GM18517 (cell line): Measurements from ENCODE around the gene GP1BB.
"Not testable (repeated sequence)": the region's sequence is repeated elsewhere in the genome, so short reads cannot be mapped to it uniquely, and the experiment has no call there.

Experiments
- ATAC-seq: cut with Tn5 transposase; IDR thresholded peaks from one replicate; pipeline ENCODE4 v1.9.1; 2021; ENCODE audit warnings: mild to moderate bottlenecking, moderate library complexity; ENCODE audit not compliant: unreplicated experiment

Gene GP1BB

DNA sequence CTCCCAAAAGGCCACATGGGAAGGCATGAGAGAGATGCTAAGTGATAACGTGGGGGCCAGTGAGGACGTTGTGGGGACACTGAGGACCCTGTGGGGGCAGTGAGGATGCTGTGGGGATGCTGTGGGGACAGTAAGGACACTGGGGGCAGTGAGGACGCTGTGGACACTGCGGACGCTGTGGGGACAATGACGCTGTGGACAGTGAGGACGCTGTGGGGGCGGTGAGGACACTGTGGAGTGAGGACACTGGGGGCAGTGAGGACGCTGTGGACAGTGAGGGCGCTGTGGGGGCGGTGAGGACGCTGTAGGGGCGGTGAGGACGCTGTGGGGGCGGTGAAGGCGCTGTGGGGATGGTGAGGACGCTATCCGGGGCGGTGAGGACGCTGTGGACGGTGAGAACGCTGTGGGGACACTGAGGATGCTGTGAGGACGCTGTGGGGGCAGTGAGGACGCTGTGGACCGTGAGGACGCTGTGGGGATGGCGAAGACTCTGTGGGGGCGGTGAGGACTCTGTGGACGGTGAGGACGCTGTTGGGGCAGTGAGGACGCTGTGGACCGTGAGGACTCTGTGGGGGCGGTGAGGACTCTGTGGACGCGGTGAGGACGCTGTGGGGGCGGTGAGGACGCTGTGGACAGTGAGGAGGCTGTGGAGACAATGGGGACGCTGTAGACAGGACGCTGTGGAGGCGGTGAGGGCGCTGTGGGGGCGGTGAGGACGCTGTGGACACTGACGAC, 1.8 kb downstream of the GP1BB start:
- ATAC-seq: no peak

DNA sequence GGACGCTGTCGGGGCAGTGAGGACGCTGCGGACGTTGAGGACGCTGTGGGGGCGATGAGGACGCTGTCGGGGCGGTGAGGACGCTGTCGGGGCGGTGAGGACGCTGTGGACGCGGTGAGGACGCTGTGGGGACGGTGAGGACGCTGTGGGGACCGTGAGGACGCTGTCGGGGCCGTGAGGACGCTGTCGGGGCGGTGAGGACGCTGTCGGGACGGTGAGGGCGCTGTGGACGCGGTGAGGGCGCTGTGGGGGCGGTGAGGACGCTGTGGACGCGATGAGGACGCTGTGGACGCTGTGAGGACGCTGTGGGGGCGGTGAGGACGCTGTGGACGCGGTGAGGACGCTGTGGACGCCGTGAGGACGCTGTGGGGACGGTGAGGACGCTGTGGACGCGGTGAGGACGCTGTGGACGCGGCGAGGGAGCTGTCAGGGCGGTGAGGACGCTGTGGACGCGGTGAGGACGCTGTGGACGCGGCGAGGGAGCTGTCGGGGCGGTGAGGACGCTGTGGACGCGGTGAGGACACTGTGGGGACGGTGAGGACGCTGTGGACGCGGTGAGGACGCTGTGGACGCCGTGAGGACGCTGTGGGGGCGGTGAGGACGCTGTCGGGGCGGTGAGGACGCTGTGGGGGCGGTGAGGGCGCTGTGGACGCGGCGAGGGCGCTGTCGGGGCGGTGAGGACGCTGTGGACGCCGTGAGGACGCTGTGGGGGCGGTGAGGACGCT, 2.9 kb downstream of the GP1BB start:
- ATAC-seq: not testable (repeated sequence)

DNA sequence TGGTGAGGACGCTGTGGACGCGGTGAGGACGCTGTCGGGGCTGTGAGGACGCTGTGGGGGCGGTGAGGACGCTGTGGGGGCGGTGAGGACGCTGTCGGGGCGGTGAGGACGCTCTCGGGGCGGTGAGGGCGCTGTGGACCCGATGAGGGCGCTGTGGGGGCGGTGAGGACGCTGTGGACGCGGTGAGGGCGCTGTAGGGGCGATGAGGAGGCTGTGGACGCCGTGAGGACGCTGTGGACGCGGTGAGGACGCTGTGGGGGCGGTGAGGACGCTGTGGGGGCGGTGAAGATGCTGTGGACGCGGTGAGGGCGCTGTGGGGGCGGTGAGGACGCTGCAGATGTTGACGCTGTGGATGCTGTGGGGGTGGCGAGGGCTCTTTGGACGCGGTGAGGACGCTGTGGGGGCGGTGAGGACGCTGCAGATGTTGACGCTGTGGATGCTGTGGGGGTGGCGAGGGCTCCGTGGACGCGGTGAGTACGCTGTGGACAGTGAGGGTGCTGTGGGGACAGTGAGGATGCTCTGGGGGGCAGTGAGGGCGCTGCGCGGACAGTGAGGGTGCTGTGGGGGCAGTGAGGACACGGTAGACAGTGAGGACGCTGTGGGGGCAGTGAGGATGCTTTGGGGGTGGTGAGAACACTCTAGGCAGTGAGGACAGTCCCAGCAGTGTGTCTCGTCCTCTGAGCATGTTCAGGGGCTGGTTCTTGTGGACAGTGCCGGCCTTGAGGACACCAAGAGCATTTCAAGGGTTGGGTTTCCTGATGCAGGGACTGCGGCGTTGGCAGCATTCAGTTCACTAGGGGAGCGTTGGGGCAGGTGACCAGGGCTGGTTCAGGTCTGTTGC, 4.2 kb downstream of the GP1BB start:
- ATAC-seq: no peak

DNA sequence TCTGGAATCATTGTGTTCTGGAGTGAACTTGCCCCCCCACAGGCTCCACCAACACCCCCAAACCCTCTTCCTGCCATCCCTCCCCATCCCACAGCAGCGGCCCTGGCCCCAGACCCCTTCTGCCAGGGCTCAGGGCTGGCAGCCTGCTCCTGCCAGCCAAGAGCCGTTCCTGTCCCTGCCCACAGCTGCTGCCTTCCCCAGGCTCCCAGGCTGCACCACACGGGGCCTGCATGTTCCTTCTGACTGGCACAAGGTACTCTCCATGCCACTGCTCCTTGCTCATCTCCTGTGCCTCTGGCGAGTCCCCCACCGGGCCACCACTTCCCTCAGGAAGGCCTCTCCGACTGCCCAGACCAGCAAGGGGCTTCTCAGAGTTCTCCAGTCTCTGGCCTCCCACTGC, 4.9 kb downstream of the GP1BB start:
- ATAC-seq: no peak

DNA sequence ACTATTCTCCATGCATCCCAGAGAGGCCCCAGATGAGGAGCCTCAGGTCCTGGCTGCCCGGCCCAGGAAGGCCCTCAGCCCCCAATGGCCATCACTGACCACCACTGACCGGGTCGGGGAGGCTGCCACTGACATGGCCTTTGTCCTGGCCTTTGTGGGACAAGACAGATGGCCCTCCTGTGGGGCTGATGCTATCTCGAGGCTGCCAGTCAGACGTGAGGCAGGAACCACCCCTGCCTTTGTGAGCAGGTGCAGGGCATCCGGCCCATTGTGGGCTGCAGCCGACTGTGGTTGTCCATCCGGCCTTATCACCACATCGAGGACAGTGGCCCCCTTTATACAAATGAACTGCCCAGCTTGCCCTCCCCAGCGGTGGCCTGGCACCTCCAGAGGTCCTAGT, 5.5 kb downstream of the GP1BB start:
- no peak for ATAC-seq

DNA sequence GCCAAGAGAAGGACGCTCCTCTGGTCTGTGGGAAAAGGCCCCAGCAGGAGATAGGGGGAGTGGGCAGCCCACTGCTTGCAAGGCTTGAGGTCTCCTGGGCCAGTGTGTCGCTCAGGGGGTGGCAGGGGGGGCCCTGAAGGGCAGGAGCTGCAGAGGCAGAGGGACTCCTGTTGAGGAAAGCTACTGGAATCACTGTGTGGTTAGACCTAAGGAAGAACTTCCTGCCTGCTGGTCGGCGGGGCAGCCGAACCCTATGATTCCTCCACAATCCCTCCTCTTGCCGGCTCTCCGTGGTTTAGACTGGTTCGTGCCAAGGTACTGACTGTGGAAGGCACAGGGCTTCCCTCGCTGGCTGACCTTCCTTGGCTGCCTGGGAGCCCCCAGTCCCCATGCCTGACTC, 6.2 kb downstream of the GP1BB start:
- ATAC-seq: no peak

DNA sequence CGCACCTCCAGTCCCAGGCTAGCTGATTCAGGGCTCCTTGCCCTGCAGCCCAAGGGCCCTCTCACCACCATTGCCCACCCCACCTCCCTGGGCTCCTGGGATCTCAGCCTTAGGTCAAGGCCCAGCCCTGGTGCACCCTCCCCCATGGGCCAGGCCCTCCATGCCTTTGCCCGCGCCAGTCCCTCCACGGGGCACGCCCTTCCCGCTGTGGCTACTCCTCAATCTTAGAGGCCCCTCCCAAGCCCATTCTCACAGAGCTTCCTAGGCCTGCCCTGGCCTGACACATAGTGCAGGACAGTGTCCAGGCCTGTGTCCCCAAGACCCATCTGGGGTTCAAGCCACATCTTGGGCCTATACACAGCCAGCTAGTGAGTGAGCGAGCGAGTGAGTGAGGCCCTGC, 6.9 kb downstream of the GP1BB start:
- ATAC-seq: no peak

DNA sequence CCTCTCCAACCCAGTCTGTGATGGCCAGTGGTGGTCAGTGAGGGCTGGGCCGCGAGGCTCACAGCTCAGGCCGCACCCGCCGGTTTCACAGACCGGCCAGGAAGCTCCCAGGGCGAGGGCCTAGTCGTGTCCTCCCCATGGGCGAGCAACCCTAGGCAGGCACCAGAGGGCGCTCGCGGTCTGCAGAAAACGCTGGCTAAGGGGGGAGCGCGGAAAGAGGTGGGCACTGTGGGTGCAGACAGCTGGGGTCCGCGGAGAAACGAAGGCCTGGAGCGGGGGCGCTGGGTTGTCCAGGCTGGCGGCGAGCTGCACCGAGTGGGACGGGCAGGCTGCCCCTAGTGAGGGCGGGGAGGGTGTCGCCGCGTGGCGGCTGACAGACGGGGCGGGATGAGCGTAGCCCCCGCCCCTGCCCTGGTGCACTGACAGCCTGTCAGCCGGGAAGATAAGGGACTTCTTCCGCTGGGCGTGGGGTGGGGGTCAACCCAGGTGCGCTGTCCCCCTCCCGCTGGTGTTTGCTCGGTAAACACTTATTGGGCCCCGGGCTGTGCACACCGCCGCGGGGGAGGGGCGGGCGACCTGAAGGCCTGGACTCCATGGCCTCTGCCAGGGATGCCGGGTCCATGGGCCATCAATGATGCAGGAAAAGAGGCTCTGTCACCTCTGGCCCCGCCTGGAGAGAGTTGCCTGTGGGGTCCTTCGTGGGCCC, 7.5 kb downstream of the GP1BB start:
- no peak for ATAC-seq

DNA sequence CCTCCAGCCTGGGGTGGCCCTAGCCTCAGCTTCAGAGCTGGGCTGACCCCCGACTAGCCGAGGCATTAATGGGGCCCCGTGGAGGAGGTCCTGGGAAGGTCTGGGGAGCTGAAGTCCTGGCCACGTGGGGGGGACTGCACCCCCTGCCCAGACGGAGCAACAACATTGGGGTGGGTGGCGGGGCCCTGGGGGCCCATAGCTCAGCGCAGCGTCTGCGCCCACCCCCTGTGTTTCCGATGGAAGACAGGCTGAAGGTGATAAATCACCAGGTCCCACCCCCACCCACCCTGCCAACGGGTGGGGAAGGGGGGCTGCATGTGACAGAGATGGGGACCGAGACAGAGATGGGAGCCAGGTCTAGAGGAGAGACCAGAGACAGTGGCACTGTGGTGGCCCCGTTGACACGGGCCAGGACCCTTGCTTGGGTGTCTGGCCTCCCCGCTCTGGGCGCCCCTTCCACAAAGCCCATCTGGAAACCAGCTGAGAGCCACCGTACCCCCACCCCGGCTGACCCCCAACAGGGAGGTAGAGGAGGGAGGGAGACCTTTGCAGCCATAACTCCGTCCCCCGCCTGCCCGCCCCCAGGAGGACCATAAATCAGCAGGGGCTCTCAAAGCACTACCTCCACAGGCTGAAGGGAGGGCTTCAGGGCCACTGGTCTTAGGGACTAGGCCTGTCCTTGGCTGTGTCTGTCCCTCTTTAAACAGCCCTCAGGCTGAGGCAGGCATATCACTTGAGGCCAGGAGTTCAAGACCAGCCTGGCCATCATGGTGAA, 8.2 kb downstream of the GP1BB start:
- no peak for ATAC-seq

DNA sequence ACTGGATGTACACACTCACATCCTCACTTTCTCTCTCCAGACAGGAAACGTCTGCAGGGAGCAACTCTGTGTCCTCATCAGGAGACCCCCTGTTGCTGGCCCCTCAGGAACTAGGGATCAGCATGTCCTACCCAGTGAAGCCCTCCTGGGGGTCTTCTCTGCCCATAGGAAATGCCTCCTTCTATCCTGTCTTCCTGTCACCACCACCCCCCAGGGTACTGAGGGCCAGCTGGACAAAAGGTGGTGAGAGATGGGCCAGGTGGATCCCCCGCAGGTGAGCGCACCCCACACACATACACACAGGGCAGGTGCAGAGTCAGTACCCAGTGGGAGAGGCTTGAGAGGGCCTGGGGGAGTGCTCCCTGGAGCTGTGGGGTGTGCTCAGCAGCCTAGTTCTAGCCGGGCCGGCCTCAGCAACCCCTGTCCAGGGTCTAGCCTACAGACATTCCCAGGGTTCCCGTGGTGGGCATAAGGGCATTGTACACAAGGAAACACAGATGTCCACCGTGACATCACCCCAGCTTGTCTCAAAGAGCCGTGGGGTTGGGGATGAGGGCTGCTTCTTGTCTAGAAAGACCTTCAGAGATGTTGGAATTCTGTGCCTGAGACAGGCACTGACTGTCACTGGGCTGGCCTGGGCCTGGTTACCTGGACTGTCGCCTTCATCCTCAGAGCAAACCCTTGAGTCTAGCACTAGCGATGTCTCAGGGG, 9.2 kb downstream of the GP1BB start:
- ATAC-seq: no peak

DNA sequence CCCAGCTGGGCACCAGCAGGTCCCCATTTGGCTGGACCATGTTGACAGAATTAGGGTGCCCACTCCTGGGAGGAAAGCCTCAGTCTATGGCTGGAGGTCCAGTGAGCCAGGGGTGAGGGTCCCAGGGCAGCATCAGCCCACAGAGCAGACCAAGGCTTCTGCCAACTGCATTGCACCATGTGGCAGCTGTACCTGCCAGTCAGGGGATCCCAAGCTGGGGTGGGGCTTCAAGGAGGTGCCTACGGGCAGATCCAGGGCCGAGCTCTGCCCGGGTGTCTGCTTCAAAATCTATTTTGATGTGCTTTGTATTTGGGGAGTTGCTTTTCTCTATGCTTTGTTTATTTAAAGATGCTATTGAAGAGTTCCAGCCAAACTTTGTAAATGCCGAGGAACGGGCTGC, 10.4 kb downstream of the GP1BB start:
- ATAC-seq: no peak

DNA sequence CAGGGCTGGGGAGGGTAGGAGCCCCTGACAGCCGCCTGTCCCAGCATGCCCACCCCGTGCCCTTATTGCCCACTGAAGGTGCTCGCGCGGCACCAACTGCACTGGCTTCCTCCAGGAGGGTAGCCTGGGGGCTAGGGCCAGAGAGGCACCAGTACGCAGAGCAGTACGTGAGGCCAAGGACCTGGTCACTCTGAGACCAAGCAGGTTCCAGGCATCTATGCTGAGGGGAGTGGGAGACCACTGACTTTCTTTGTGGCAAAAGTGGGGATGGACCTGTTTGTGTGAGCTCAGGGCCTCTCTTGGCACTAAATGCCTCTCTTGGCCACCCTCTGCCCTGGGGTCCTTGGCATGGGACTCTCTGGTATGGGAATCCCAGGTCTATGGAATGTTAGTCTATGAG, 10.8 kb downstream of the GP1BB start:
- no peak for ATAC-seq

DNA sequence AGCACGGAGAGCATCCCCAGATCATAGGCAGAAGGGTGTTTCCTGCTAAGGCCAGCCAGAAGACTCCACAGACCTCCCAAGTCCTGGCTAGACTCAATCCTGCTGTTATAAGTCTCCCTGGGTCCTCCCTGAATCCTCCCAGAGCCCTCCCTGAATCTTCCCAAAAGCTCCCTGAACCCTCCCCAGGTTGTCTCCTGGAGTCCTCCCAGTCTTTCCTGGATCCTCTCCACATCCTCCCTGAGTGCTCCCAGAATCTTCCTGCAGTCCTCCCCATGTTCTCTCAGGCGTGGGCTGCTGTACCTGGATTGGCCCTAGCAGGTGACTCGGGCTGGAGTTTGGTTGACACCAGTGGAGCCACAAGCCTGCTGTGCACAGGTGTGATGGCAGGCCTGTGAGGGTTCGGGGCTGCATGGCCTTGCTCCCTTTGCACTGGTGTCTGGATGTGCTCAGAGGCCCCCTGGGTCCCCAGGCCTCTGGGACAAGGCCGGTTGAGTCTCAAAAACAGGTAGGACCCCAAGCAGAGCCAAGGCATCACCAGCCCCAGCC, 11.6 kb downstream of the GP1BB start:
- ATAC-seq: no peak

DNA sequence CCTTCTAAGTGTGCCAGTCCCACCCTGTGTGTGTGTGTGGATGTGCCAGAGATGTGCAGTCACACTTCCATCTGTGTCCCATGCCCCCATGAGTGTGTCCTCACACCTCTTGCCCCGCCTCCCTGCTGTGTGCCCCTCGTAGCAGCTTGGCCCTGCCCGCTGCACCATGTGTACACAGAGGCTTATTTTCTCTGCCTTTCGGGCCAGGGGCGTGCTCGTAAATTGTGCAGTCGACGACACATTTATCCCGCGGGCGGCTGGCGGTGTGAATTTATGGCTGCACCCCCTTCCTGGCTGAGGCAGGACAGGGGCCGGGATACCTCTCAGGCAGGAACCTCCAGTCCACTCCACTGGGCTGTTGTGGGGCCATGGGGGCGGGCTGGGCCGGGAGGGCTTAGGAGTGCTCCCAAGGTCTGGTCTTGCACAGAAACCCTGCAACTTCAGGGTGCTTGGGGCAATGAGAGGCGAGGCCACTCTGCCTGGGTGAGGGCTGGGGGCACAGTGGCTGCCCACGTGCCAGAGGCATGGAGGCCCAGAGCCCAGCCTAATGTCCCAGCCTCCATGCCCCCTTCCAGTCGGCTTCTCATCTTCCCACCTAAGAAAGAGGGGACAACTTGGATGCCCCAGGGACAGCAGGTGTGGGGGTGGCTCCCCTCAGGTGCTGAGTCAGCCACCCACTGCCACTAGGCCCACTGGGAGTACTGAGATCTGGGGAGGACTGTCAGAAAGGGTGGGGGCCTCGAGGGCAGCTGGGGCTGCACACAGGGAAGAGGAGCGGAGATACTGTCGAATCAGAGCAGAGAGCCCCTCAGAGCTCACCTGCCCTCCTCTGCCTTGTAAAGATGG, 12.5 kb downstream of the GP1BB start:
- ATAC-seq: no peak

DNA sequence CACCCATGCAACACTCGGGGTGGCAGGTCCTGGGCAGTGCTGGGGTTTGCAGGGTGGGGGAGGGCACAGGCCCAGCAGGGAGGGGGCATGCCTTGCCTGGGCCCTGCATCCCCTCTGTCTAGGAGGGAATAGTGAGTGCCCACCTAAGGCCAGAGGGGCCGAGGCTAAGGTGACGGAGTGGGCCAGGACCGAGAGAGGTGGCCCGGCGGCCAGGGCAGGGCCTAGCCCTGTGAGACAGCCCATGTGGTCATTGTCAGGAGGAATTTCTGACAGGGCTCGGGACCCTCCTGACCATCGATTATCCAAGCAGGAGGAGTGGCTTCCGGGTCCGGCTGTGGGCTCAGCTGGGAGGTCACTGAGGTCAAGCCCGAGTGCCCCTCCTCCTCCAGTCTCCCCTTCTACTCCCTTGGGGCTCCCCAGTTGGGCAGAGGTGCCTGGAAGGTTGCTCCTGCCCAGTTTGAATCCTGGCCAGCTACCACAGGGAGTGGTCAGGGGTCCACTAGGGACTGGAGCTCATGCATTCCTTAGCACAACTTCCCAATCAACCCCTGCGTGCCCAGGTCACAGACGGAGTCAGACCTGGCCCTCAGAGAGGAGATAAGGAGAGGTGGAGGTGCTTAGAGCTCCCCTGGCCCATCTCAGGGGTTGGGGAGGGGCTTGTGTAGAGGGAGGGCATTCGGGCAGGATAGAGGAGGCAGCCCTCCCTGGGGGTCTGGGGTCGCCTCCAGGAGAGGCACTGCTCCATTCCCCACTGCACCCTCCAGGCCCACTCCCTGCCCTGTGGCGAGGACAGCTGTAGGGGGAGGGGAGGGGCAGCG, 14.7 kb downstream of the GP1BB start:
- no peak for ATAC-seq

DNA sequence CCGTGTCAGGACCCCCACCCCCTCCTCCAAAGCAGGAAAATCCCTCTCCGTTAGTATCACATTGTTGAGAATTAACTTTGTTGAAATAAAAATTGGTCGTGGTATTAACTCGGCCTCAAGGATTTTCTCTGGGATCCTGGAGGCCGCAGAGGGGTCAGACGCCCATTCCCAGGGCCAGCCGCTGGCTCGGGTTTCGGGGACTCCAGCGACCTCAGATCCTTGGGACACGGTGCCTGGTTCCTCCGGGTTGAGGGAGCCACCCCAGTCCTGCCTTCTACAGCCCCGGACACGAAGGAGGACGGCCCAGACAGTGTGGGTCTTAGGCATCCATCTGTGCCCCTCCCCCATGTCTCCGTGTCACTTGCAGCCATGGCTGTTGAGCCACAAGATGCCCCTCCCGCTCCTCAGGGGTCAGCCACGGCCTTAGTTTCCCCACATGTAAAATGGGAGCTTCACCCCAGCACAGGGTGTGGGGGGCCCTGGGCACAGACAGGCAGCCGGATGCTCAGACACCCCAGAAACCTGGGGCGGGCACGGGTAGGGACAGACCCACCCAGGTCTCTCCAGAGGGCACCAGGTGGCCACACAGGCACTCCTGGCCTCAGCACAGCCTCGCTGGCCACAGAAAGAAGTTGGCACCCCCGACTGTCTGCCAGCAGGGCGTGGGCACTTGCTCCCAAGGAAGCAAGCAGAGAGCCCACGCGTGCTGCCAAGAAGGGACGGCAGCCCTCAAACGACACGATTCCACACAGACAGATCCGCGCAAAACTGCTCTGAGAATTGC, 15.5 kb downstream of the GP1BB start:
- ATAC-seq: no peak

DNA sequence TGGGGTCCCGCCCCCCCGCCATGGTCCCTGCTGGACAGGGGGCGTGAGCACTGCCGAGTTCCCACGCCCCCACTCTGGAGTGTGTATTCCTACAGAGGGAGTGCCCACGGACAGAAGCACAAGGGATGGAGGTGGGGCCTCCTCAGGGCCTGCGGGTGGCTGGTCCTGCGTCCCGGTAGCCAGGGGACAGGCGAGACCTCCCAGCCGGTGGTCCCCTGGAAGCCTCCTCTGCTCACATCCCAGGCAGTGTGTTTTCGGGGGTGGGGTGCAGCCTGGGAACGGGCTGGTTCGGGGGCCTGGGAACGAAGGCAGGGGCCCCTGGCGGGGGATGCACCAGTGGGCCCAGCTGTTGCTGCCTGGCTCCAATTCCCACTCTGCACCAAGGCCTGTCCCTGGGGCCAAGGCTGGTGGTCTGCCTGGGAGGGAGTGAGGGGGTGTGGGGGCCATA, 16.1 kb downstream of the GP1BB start:
- no peak for ATAC-seq
